ENCODE measurements around the gene TMEM200C. TPM values are rescaled to one million over a fixed set of nuclear protein-coding genes. Genes with fewer than 3 reads are reported as not detected.

The TMEM200C gene
- total RNA-seq (2022; extraction: Qiagen RNA extraction) = not detected in 5 replicates

DNA sequence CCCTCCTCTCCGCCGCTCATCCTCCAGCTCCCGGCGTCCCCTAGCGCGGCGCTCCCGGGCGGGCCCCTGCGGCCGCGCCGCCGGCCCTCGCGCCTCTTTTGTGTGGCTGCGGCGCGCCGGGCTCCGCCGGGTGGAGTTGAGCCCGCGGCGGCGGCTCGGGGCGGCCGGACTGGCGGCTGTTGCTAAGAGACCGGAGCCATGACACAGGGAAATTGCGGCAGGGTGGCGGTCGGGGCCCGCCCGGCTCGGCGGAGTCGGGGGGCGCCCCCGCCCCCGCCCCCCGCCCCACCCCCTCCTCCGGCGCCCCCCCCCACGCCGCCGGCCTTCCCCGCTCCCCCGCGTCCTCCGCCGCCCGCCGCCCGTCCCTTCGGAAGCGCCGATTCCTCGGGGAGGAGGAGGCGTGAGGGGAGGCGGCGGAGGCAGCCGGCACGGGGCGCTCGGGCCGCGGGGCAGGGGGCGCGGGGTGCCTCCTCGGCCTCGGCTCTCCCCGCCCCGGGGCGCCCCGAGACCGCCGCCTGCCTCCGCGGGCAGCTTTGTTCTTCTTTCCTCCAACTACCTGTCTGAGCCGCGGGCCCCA lies at the start of gene TMEM200C:
Gene TMEM200C, minus strand, starts transcription at position 224 of the 577 bp plus-strand sequence. CDS start 3,459 bp downstream, outside the sequence.

All from A549 treated with Mapracorat at 1 μM for 4 hours (cell line).